Measurements from ENCODE around the gene OPCML.

Gene OPCML

DNA sequence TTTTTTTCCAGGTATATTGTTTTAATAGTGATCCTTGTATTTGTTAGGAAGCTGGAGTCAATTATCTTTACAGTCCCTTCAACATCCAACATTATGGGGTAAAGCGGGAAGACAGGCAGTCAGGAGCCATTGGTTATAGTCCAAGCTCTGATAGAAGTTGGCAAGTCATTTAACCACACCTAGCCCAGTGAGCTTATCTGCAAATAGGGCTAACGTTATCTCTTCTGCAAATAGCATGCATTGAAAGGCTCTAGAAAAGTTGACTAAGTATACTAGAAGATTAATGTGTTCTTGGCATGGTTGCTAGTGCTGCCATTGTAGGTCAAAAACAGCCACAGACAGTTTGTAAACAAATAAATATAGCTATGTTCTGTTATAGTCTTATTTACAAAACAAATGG lies 520.7 kb downstream of the OPCML start:
- H4K20me1 ChIP-seq (ENCODE audit: insufficient read depth, low read length), result no peaks in the 10 kb centered on the region
- H3K9ac ChIP-seq (ENCODE audit: low read length), result no peak overlapping the region
- no peaks in the 10 kb centered on the region for H3K36me3 ChIP-seq (ENCODE audit: insufficient read depth, low read length)
- no peak overlapping the region for H3K4me2 ChIP-seq (ENCODE audit: low read length)
- H3K27ac ChIP-seq (ENCODE audit: low read depth, low read length, poor library complexity, severe bottlenecking), result no peak overlapping the region
- H3K27me3 ChIP-seq (ENCODE audit: insufficient read depth, low read length), result no peaks in the 10 kb centered on the region
- TF ChIP-seq, protein P1, sequence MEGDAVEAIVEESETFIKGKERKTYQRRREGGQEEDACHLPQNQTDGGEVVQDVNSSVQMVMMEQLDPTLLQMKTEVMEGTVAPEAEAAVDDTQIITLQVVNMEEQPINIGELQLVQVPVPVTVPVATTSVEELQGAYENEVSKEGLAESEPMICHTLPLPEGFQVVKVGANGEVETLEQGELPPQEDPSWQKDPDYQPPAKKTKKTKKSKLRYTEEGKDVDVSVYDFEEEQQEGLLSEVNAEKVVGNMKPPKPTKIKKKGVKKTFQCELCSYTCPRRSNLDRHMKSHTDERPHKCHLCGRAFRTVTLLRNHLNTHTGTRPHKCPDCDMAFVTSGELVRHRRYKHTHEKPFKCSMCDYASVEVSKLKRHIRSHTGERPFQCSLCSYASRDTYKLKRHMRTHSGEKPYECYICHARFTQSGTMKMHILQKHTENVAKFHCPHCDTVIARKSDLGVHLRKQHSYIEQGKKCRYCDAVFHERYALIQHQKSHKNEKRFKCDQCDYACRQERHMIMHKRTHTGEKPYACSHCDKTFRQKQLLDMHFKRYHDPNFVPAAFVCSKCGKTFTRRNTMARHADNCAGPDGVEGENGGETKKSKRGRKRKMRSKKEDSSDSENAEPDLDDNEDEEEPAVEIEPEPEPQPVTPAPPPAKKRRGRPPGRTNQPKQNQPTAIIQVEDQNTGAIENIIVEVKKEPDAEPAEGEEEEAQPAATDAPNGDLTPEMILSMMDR (IDR thresholded peaks at IDR 0.05; ENCODE audit: low read length), result no peak
- no peak for TF ChIP-seq EZH2 (IDR thresholded peaks at IDR 0.05; ENCODE audit: borderline replicate concordance, low read length)
- H3K9me2 ChIP-seq (ENCODE audit: low read depth, low read length), result no peaks in the 10 kb centered on the region
- H3K9me3 ChIP-seq (ENCODE audit: low read length), result no peaks in the 10 kb centered on the region
- no peaks in the 10 kb centered on the region for H3K79me2 ChIP-seq (ENCODE audit: insufficient read depth, low read length)
- no peak overlapping the region for H2AFZ ChIP-seq (ENCODE audit: low read length)
- H3K4me1 ChIP-seq (ENCODE audit: insufficient read depth, low read length, severe bottlenecking), result no peaks in the 10 kb centered on the region
- H3F3A ChIP-seq (ENCODE audit: insufficient read depth, low read length), result no peaks in the 10 kb centered on the region
- H3K4me3 ChIP-seq (ENCODE audit: low read depth, low read length, poor library complexity, severe bottlenecking), result no peak overlapping the region

DNA sequence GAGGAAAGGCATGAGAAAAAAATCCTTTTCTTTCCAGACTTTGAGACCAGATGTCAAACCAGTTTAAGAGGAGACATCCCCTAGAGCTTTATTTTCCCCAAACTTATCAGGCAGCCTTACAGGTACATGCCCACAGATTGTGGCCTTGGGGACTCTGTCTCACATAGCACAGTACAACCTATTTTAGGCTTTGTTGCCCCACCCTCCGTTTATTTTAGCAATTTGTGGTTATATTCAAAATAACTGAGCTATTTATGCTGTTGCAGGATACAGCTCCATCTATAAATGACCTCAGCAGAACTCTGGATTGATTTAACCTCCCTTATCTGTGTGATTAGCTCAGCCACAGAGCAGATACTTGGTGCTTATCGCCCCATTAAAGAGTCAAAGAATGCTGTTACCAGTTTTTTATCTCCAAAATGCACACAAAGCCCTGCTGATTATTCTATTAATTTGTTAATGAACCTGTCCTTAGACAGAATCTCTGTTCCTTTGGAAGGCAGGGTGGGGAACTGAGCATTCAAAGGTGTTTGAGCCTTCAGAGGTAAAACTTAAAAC lies 525.2 kb downstream of the OPCML start:
- Histone ChIP-seq H4K20me1 (ENCODE audit: insufficient read depth, low read length) (no peaks in the 10 kb centered on the region), H3K36me3 (ENCODE audit: insufficient read depth, low read length) (no peaks in the 10 kb centered on the region), H3K9ac (ENCODE audit: low read length) (no peak overlapping the region), H2AFZ (ENCODE audit: low read length) (no peak overlapping the region), H3K4me3 (ENCODE audit: low read depth, low read length, poor library complexity, severe bottlenecking) (no peak overlapping the region), H3K4me1 (ENCODE audit: insufficient read depth, low read length, severe bottlenecking) (no peaks in the 10 kb centered on the region), H3K27ac (ENCODE audit: low read depth, low read length, poor library complexity, severe bottlenecking) (no peak overlapping the region), H3K4me2 (ENCODE audit: low read length) (no peak overlapping the region), H3K79me2 (ENCODE audit: insufficient read depth, low read length) (no peaks in the 10 kb centered on the region), H3K9me3 (ENCODE audit: low read length) (no peaks in the 10 kb centered on the region), H3K9me2 (ENCODE audit: low read depth, low read length) (no peaks in the 10 kb centered on the region), H3F3A (ENCODE audit: insufficient read depth, low read length) (no peaks in the 10 kb centered on the region), H3K27me3 (ENCODE audit: insufficient read depth, low read length) (no peaks in the 10 kb centered on the region)
- TF ChIP-seq, protein P1 (IDR thresholded peaks at IDR 0.05; ENCODE audit: low read length), result no peak
- TF ChIP-seq EZH2 (IDR thresholded peaks at IDR 0.05; ENCODE audit: borderline replicate concordance, low read length), result no peak

GRCh38 chr11:133004369-133004768 lies 527.9 kb downstream of the OPCML start:
- Histone ChIP-seq H2AFZ (ENCODE audit: low read length) (no peak overlapping the region), H3K9ac (ENCODE audit: low read length) (no peak overlapping the region), H3K4me2 (ENCODE audit: low read length) (no peak overlapping the region), H3K9me2 (ENCODE audit: low read depth, low read length) (no peaks in the 10 kb centered on the region), H3K27ac (ENCODE audit: low read depth, low read length, poor library complexity, severe bottlenecking) (no peak overlapping the region), H3K9me3 (ENCODE audit: low read length) (no peaks in the 10 kb centered on the region), H3F3A (ENCODE audit: insufficient read depth, low read length) (no peaks in the 10 kb centered on the region), H3K27me3 (ENCODE audit: insufficient read depth, low read length) (no peaks in the 10 kb centered on the region), H3K79me2 (ENCODE audit: insufficient read depth, low read length) (no peaks in the 10 kb centered on the region), H3K36me3 (ENCODE audit: insufficient read depth, low read length) (no peaks in the 10 kb centered on the region), H3K4me1 (ENCODE audit: insufficient read depth, low read length, severe bottlenecking) (no peaks in the 10 kb centered on the region), H4K20me1 (ENCODE audit: insufficient read depth, low read length) (no peaks in the 10 kb centered on the region), H3K4me3 (ENCODE audit: low read depth, low read length, poor library complexity, severe bottlenecking) (no peak overlapping the region)
- TF ChIP-seq EZH2 (IDR thresholded peaks at IDR 0.05; ENCODE audit: borderline replicate concordance, low read length), result no peak
- TF ChIP-seq, protein P1 (IDR thresholded peaks at IDR 0.05; ENCODE audit: low read length), result no peak

All from OCI-LY1 (cell line).